Measurements from ENCODE around the gene TARS3.

GRCh38 chr15:101657968-101658784 lies 66.1 kb downstream of the TARS3 start:
- no peak for TF ChIP-seq CTCF (IDR thresholded peaks at IDR 0.05)
- TF ChIP-seq ZNF396 (CRISPR knock-in tag; IDR thresholded peaks at IDR 0.05; ENCODE audit: borderline replicate concordance), result no peak
- TF ChIP-seq MAX (CRISPR knock-in tag; IDR thresholded peaks at IDR 0.05), result no peak
- no peak for TF ChIP-seq E2F1 (CRISPR knock-in tag; IDR thresholded peaks at IDR 0.05)
- no peak for TF ChIP-seq ZNF423 (CRISPR knock-in tag; IDR thresholded peaks at IDR 0.05)
- no peak for TF ChIP-seq TCF7 (CRISPR knock-in tag; IDR thresholded peaks at IDR 0.05; ENCODE audit: low read depth)
- no peak for TF ChIP-seq ZMAT4 (CRISPR knock-in tag; IDR thresholded peaks at IDR 0.05)
- TF ChIP-seq JAZF1 (CRISPR knock-in tag; IDR thresholded peaks at IDR 0.05), result no peak
- TF ChIP-seq SP1 (CRISPR knock-in tag; conservative IDR thresholded peaks at IDR 0.05), result no peak
- TF ChIP-seq MLX (CRISPR knock-in tag; IDR thresholded peaks at IDR 0.05), result no peak
- TF ChIP-seq NR2C2 (CRISPR knock-in tag; IDR thresholded peaks at IDR 0.05), result no peak
- TF ChIP-seq ZNF671 (CRISPR knock-in tag; IDR thresholded peaks at IDR 0.05), result no peak
- no peak for TF ChIP-seq FOXJ3 (CRISPR knock-in tag; IDR thresholded peaks at IDR 0.05; ENCODE audit: borderline replicate concordance)
- no peak for TF ChIP-seq TEAD4 (CRISPR knock-in tag; IDR thresholded peaks at IDR 0.05)
